ENCODE data around the gene USP17L19. TPM values are rescaled to one million over a fixed set of nuclear protein-coding genes. Genes with fewer than 3 reads are reported as not detected.
"Not testable (repeated sequence)": the region's sequence is repeated elsewhere in the genome, so short reads cannot be mapped to it uniquely, and the experiment has no call there.

The USP17L19 gene
- total RNA-seq, 1 donor from 2014 or later = not detected

DNA sequence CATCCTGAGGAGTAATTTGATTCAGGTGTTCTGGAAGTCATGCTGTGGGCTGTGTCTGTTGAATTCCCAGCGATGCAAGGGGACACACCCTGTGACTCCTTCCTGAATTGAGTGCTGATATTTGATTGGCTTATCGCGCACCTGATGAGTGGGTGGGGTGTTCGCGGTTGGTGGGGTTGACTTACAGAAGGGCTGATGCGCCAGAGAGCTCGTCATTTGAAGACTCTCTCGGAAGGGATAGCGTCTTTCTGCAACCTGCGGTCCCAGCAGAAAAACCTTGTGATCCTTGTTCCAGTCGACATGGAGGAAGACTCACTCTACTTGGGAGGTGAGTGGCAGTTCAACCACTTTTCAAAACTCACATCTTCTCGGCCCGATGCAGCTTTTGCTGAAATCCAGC lies 9.4 kb downstream of the USP17L19 start, which contains the start of gene USP17L21:
Gene USP17L21, plus strand, starts transcription at position 301 of the 400 bp plus-strand sequence. Its CDS starts 0 bp downstream, at position 301.
- FAIRE-seq; H3K27me3 ChIP-seq (ENCODE audit: insufficient read depth, low read length); H3K27me3 Mint-ChIP-seq (ENCODE audit: low read depth, unreplicated experiment); H4K20me1 ChIP-seq (ENCODE audit: insufficient read depth, low read length); H3K36me3 ChIP-seq (ENCODE audit: insufficient read depth, low read length); H3K27ac Mint-ChIP-seq (ENCODE audit: unreplicated experiment); H3K9me3 Mint-ChIP-seq (ENCODE audit: unreplicated experiment); H2AFZ ChIP-seq (ENCODE audit: low read depth, low read length); H3K9ac ChIP-seq (ENCODE audit: low read length); H3K36me3 Mint-ChIP-seq (ENCODE audit: low read depth, unreplicated experiment); H3K4me3 Mint-ChIP-seq (ENCODE audit: unreplicated experiment); DNase-seq (ENCODE audit: low read depth); H3K4me2 ChIP-seq (ENCODE audit: low read length); H3K9me3 ChIP-seq (ENCODE audit: insufficient read depth, low read depth, low read length); H3K79me2 ChIP-seq (ENCODE audit: insufficient read depth, low read length); H3K4me3 ChIP-seq (ENCODE audit: insufficient read depth, low read depth, low read length); H3K27ac ChIP-seq (ENCODE audit: low read depth, low read length); H3K4me1 ChIP-seq (ENCODE audit: insufficient read depth, low read length); H3K4me1 Mint-ChIP-seq (ENCODE audit: low read depth, unreplicated experiment): not testable (repeated sequence)

GRCh38 chr4:9267319-9267718 lies 14.1 kb downstream of the USP17L19 start, which contains the start of gene USP17L22:
TSS of gene USP17L22 (plus strand) at chr4:9267619. CDS start at chr4:9267619, 0 bp downstream.
- not testable (repeated sequence) for H3K27ac ChIP-seq (ENCODE audit: low read depth, low read length); H3K4me1 Mint-ChIP-seq (ENCODE audit: low read depth, unreplicated experiment); H3K27me3 Mint-ChIP-seq (ENCODE audit: low read depth, unreplicated experiment); H3K9ac ChIP-seq (ENCODE audit: low read length); H2AFZ ChIP-seq (ENCODE audit: low read depth, low read length); H3K4me1 ChIP-seq (ENCODE audit: insufficient read depth, low read length); H3K36me3 Mint-ChIP-seq (ENCODE audit: low read depth, unreplicated experiment); H3K27ac Mint-ChIP-seq (ENCODE audit: unreplicated experiment); H3K27me3 ChIP-seq (ENCODE audit: insufficient read depth, low read length); H3K4me3 ChIP-seq (ENCODE audit: insufficient read depth, low read depth, low read length); H3K36me3 ChIP-seq (ENCODE audit: insufficient read depth, low read length); H3K9me3 ChIP-seq (ENCODE audit: insufficient read depth, low read depth, low read length); H3K4me2 ChIP-seq (ENCODE audit: low read length); H3K9me3 Mint-ChIP-seq (ENCODE audit: unreplicated experiment); H4K20me1 ChIP-seq (ENCODE audit: insufficient read depth, low read length); H3K79me2 ChIP-seq (ENCODE audit: insufficient read depth, low read length); H3K4me3 Mint-ChIP-seq (ENCODE audit: unreplicated experiment); FAIRE-seq; DNase-seq (ENCODE audit: low read depth)

DNA sequence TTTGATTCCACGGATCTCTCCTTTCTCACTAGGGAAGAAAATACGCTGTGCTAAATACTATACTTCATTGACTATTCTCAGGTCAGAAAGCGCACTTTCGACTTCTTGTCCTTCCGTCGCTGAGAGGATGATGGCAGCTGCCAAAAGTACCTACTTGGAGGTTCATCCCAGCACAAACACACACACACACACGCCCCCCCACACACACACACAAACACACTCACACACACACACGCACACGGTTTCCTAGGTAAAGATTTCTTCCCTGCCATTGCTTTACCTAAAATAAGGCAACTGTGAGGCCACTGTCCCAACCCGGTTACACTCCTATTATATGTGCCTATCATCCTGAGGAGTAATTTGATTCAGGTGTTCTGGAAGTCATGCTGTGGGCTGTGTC lies 18.5 kb downstream of the USP17L19 start:
- not testable (repeated sequence) for FAIRE-seq; H3K27me3 Mint-ChIP-seq (ENCODE audit: low read depth, unreplicated experiment); H3K27ac Mint-ChIP-seq (ENCODE audit: unreplicated experiment); H3K9ac ChIP-seq (ENCODE audit: low read length); H3K36me3 Mint-ChIP-seq (ENCODE audit: low read depth, unreplicated experiment); H2AFZ ChIP-seq (ENCODE audit: low read depth, low read length); H3K79me2 ChIP-seq (ENCODE audit: insufficient read depth, low read length); H3K4me3 Mint-ChIP-seq (ENCODE audit: unreplicated experiment); H3K4me3 ChIP-seq (ENCODE audit: insufficient read depth, low read depth, low read length); H3K4me2 ChIP-seq (ENCODE audit: low read length); H3K9me3 Mint-ChIP-seq (ENCODE audit: unreplicated experiment); H3K27me3 ChIP-seq (ENCODE audit: insufficient read depth, low read length); H3K27ac ChIP-seq (ENCODE audit: low read depth, low read length); H4K20me1 ChIP-seq (ENCODE audit: insufficient read depth, low read length); H3K4me1 Mint-ChIP-seq (ENCODE audit: low read depth, unreplicated experiment); H3K9me3 ChIP-seq (ENCODE audit: insufficient read depth, low read depth, low read length); H3K4me1 ChIP-seq (ENCODE audit: insufficient read depth, low read length); H3K36me3 ChIP-seq (ENCODE audit: insufficient read depth, low read length); DNase-seq (ENCODE audit: low read depth)

Other genes with a start within 250 kb of the USP17L19 start
- gene FAM90A26, start 83.0 kb upstream of the USP17L19 start, total RNA-seq = not detected in 2 replicates
- not detected in 2 replicates for gene USP17L10, start 42.7 kb upstream of the USP17L19 start, total RNA-seq
- not detected in 2 replicates for gene USP17L11, start 38.0 kb upstream of the USP17L19 start, total RNA-seq
- not detected in 2 replicates for gene USP17L12, start 33.2 kb upstream of the USP17L19 start, total RNA-seq
- not detected in 2 replicates for gene USP17L13, start 28.5 kb upstream of the USP17L19 start, total RNA-seq
- not detected in 2 replicates for gene USP17L15, start 19.0 kb upstream of the USP17L19 start, total RNA-seq
- not detected in 2 replicates for gene USP17L17, start 9.5 kb upstream of the USP17L19 start, total RNA-seq
- not detected in 2 replicates for gene USP17L18, start 4.7 kb upstream of the USP17L19 start, total RNA-seq
- not detected in 2 replicates for gene USP17L20, start 4.7 kb downstream of the USP17L19 start, total RNA-seq
- gene USP17L21, start 9.5 kb downstream of the USP17L19 start, total RNA-seq = not detected in 2 replicates
- not detected in 2 replicates for gene USP17L22, start 14.2 kb downstream of the USP17L19 start, total RNA-seq
- gene USP17L24, start 71.8 kb downstream of the USP17L19 start, total RNA-seq = not detected in 2 replicates
- not detected in 2 replicates for gene USP17L25, start 76.5 kb downstream of the USP17L19 start, total RNA-seq
- not detected in 2 replicates for gene USP17L26, start 81.3 kb downstream of the USP17L19 start, total RNA-seq
- gene USP17L5, start 86.0 kb downstream of the USP17L19 start, total RNA-seq = not detected in 2 replicates
- not detected in 2 replicates for gene USP17L27, start 90.8 kb downstream of the USP17L19 start, total RNA-seq
- gene USP17L28, start 95.5 kb downstream of the USP17L19 start, total RNA-seq = not detected in 2 replicates
- not detected in 2 replicates for gene USP17L29, start 100.3 kb downstream of the USP17L19 start, total RNA-seq
- gene USP17L30, start 109.8 kb downstream of the USP17L19 start, total RNA-seq = not detected in 2 replicates
- not detected in 2 replicates for gene DEFB131A, start 191.0 kb downstream of the USP17L19 start, total RNA-seq

Measured in astrocyte (in vitro differentiated cells and primary cell).